H54 (cell line): ENCODE measurements around the gene ECT2.
"Not testable (repeated sequence)": the region's sequence is repeated elsewhere in the genome, so short reads cannot be mapped to it uniquely, and the experiment has no call there.

Source experiments
- DNase-seq: peaks from one replicate; pipeline ENCODE4 v3.0.0; 2011; ENCODE audit warnings: low spot score, mixed read lengths; ENCODE audit not compliant: insufficient read length
- FAIRE-seq: peaks from 3 replicates; lab custom pipeline; 2011; peaks lifted over from hg19 to GRCh38; lab: Jason Lieb, UNC
- POLR2A ChIP-seq: IDR thresholded peaks from 2 replicates; pipeline ENCODE4 v1.6.1; 2011; ENCODE audit warnings: low read depth, mild to moderate bottlenecking, low read length

ECT2 gene

DNA sequence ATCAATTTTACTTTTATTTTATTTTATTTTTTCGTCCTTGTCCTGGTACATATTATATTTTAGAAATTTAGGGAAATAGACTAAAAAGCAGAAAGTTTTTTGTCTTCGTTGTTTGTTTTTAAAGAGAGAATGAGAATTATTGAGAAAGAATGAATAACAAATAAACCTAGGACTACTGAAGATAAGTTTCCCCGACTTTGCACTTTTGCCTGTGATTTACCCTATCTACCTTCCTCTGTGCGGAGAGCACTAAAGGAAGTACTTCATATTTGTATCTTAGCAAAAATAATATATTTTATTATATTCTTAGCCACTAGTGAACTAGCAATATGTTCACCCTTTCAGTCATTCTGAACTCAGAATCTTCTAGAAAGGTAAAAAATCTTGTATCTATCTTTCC, 60.6 kb downstream of the ECT2 start:
- TF ChIP-seq POLR2A: no peak
- FAIRE-seq (no peak), DNase-seq (no peak)

GRCh38 chr3:172813462-172813861, 62.9 kb downstream of the ECT2 start:
- FAIRE-seq: no peak
- TF ChIP-seq POLR2A: no peak
- DNase-seq: no peak

GRCh38 chr3:172814738-172815137, 64.2 kb downstream of the ECT2 start:
- TF ChIP-seq POLR2A: no peak
- FAIRE-seq: no peak
- no peak for DNase-seq

DNA sequence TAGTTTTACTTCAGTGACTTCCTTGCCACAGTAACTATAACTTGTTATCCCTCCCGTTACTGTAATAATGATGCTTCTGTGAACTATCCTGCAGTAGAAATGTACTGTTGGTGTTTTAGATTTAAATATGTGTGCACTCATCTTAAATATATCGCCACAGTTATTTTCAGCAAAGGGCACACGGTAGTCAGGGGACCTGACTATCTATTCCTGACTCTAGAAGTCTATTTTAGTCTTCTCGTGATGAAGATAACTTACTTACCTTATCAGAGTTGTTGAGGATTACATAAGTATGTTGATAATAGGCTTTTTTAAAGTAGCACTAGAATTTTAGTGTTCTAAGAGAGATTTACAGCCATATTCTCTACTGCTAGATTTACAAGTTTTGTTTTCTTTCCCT, 65.3 kb downstream of the ECT2 start:
- FAIRE-seq (no peak), DNase-seq (no peak)
- no peak for TF ChIP-seq POLR2A

GRCh38 chr3:172816281-172816680, 65.8 kb downstream of the ECT2 start:
- no peak for FAIRE-seq
- no peak for DNase-seq
- no peak for TF ChIP-seq POLR2A

- no peak for TF ChIP-seq POLR2A
- FAIRE-seq: no peak
- DNase-seq: no peak
These were observed 66.4 kb downstream of the ECT2 start for GRCh38 chr3:172816968-172817367.

GRCh38 chr3:172820492-172820891, 70.0 kb downstream of the ECT2 start:
- FAIRE-seq: no peak

DNA sequence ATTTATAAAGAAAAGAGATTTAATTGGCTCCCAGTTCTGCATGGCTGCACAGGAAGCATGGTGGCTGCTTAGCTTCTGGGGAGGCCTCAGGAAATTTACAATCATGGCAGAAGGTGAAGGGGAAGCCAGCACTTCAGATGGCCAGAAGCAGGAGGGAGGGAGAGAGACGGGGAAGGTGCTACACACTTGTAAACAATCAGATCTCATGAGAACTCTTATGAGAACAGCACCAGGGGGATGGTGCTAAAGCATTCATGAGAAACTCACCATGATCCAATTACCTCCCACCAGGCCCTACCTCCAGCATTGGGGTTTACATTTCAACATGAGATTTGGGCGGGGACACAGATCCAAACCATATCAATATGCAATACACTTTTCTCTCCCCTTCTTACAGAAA, 73.7 kb downstream of the ECT2 start:
- FAIRE-seq (no peak), DNase-seq (no peak)
- no peak for TF ChIP-seq POLR2A

More at GRCh38 chr3:172820492-172820891, 70.0 kb downstream of the ECT2 start:
- TF ChIP-seq POLR2A: no peak
- DNase-seq: no peak

GRCh38 chr3:172827231-172827630, 76.7 kb downstream of the ECT2 start:
- not testable (repeated sequence) for FAIRE-seq, DNase-seq

GRCh38 chr3:172832983-172833382, 82.5 kb downstream of the ECT2 start:
- FAIRE-seq (no peak), DNase-seq (no peak)
- TF ChIP-seq POLR2A: no peak

- no peak for DNase-seq
- FAIRE-seq: peak; percentile 80
- TF ChIP-seq POLR2A: no peak
These were observed 86.0 kb downstream of the ECT2 start for GRCh38 chr3:172836390-172836997.

DNA sequence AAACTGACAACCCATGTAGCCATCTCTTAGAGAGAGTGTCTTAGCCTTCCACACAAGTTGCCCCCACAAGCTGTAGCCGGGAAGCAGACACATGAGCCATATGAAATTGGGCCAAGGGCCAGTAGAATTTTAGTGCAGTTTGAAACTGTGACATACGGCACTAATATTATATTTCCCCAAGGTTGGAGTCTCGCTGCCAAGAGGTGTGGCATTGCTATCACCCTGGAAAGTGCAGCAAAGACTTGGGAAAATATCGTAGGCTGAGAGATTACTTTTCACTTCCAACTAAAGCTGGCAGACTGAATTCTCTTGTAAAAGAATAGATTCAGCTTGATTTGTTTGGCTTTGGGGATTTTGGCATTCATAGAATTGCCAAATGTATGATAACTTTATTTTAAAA, 89.2 kb downstream of the ECT2 start:
- DNase-seq: no peak
- no peak for TF ChIP-seq POLR2A
- no peak for FAIRE-seq

DNA sequence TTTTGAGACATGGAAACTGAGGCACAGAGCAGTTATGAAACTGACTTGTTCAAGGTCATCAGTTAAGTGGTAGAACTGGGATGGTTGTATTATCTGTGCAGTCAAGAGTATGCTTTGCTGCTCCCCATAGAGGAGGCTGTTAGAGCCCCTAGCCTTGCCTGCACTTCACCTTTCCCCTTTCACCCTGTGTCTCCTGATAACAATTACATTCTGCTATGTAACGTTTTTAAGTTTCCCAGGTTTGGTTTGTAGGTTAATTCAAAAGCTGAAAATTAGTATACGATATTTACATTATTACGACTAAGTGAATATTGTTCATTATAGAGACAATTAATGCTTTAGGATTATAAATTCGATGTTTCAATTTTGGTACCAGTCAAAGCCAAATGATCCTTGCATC, 89.9 kb downstream of the ECT2 start:
- no peak for FAIRE-seq
- DNase-seq: no peak
- TF ChIP-seq POLR2A: no peak

GRCh38 chr3:172840913-172841312, 90.4 kb downstream of the ECT2 start:
- FAIRE-seq (no peak), DNase-seq (no peak)
- TF ChIP-seq POLR2A: no peak

DNA sequence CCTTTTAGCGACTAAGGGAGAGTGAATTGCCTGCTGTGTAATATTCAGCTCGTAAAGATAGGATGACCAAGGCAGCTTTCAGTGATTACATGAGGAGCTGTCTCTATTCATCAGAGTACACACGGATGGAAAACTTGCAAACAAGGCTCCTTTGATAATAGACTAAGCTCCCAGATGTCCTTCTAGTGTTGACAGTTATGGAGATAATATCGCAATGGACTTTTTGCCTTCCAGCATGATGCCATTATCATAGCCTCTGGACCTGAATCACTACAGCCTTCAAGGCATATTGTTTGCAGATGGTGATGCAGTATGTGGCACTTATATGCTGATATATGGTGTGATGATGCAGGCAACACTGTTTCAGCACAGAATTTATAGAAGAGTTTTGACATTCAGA, 93.9 kb downstream of the ECT2 start:
- DNase-seq (no peak), FAIRE-seq (no peak)
- TF ChIP-seq POLR2A: no peak
